H1 (cell line): Measurements from ENCODE around the gene AHNAK2. TPM values are rescaled to one million over a fixed set of nuclear protein-coding genes. Genes with fewer than 3 reads are reported as not detected.

ENCODE experiments used
- SAP30 ChIP-seq: fragments of 300-600 bp; sonication (generic); IDR thresholded peaks from 2 replicates; pipeline ENCODE4 v1.7.1; 2012; ENCODE audit warnings: low read length, moderate library complexity, mild to moderate bottlenecking, inconsistent platforms; ENCODE audit not compliant: insufficient read depth, insufficient replicate concordance
- polyA plus RNA-seq, 7 experiments: library from polyadenylated mRNA; depleted of rRNA in 3 of 7; stranded (reverse) in 5 of 7; unstranded in 2 of 7; fragments of >200 nt in 5 of 7; fragments of 200-250 nt in 2 of 7; gene quantifications; 1 replicate in 5 of 7; 2 replicates in 1 of 7; 4 replicates in 1 of 7; pipeline versions ENCODE4 v1.2.1 to v1.2.3, GENCODE V29; 2011 to 2013; ENCODE audit warnings: missing spikeins in 2 of 7, mixed read lengths in 2 of 7
- total RNA-seq: library from RNA; stranded (reverse); fragmentation: NEBNext Ultra II Directional; extraction: Animal tissue kit (Norgen Biotek cat#: 25700); gene quantifications from 2 replicates; pipeline ENCODE4 v1.2.1, GENCODE V29; 2021

The AHNAK2 gene
- total and polyA plus RNA-seq, 2 of the 8 experiments (the other 6 are each of a cell fraction or from before 2014, with no cell fraction given) = 0.95 to 2.0 TPM

DNA sequence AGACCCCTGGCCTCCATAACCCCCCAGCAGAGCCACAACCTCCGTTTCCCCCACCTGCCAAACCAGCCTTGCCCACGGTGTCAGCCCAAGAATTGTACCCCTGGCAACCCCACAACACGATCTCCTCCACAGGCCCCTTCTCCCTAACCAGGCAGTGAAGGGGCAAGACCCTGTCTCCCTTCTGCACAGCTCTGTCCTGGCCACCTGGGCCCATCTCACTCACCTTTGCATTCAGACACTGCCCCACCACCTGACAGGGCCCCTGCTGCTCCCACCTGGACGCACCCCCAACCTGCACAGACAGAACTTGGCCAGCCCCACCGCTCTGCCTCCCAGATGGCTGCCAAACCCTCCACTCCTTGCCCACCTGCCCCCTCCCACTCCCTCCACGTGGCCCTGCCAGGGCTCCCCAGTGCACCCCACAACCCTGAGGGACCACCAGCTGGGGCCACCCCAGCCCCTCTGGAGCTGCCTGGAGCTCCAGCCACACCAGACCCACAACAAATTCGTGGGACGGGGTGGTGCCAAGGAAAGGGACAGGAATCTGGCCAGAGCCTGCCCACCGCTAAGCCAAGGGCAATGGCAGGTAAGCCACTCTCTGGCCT lies 11.8 kb downstream of the AHNAK2 start (continued):
- no peak for TF ChIP-seq SAP30
